IMR-90 (cell line): ENCODE results near the gene TMEM131L. TPM values are rescaled to one million over a fixed set of nuclear protein-coding genes. Genes with fewer than 3 reads are reported as not detected.

Experiments used
- ATAC-seq: fragments of 200-7000 bp; cut with Tn5 transposase; 2 replicates; pipeline ENCODE4 v1.9.1; 2020; ENCODE audit warnings: low read depth, mild to moderate bottlenecking, moderate library complexity
- BruUV-seq: library from RNA; stranded (reverse); fragments of 400-500 nt; replicated peaks from 2 replicates; lab custom pipeline; 2021; lab: Mats Ljungman, UMichigan
- CTCF ChIA-PET: fragments of 300-600 bp; formaldehyde crosslinking; extraction: SDS; loops from one replicate; lab custom pipeline; 2021; ENCODE audit warnings: antibody characterized with exemption; lab: Yijun Ruan, JAX
- POLR2A ChIA-PET: fragments of 300-600 bp; sonication (Branson Sonifier 250); formaldehyde crosslinking; loops from one replicate; lab custom pipeline; 2022; ENCODE audit warnings: antibody characterized with exemption; ENCODE audit not compliant: unreplicated experiment; lab: Charles Lee
- DNase-seq: peaks from one replicate; pipeline ENCODE4 v3.0.0; 2013
- H2AFZ ChIP-seq: replicated peaks from 2 replicates; pipeline ENCODE3; 2013; ENCODE audit warnings: low read length, mild to moderate bottlenecking; ENCODE audit not compliant: poor library complexity
- H2AK5ac ChIP-seq: 2 replicates; pipeline ENCODE4 v1.6.1; 2013; ENCODE audit warnings: low read depth, low read length, inconsistent platforms
- H2AK9ac ChIP-seq: replicated peaks from 2 replicates; pipeline ENCODE3; 2013; ENCODE audit warnings: mild to moderate bottlenecking, low read depth, low read length, moderate library complexity; ENCODE audit not compliant: poor library complexity
- H2BK120ac ChIP-seq: 2 replicates; pipeline ENCODE4 v1.6.1; 2013; ENCODE audit warnings: low read depth, low read length, inconsistent platforms
- H2BK15ac ChIP-seq: 3 replicates; pipeline ENCODE4 v1.6.1; 2013; ENCODE audit warnings: low read depth, low read length, inconsistent platforms
- H2BK20ac ChIP-seq: 2 replicates; pipeline ENCODE4 v1.6.1; 2013; ENCODE audit warnings: low read depth, mild to moderate bottlenecking, inconsistent platforms, low read length, moderate library complexity
- H2BK5ac ChIP-seq: 2 replicates; pipeline ENCODE4 v1.6.1; 2013; ENCODE audit warnings: mild to moderate bottlenecking, low read depth, low read length, inconsistent platforms; ENCODE audit not compliant: poor library complexity, severe bottlenecking
- H3K14ac ChIP-seq: replicated peaks from 2 replicates; pipeline ENCODE4 v1.6.1; 2013; ENCODE audit warnings: low read depth, low read length, inconsistent platforms
- H3K18ac ChIP-seq: 2 replicates; pipeline ENCODE4 v1.6.1; 2013; ENCODE audit warnings: low read depth, low read length, control low read depth
- H3K23ac ChIP-seq: 2 replicates; pipeline ENCODE4 v1.6.1; 2013; ENCODE audit warnings: low read depth, low read length, inconsistent platforms
- H3K27ac ChIP-seq: 2 replicates; pipeline ENCODE4 v1.5.1; 2013; ENCODE audit warnings: mild to moderate bottlenecking, control low read depth, low read length; ENCODE audit not compliant: insufficient read depth
- H3K27me3 ChIP-seq: 2 replicates; pipeline ENCODE4 v1.6.1; 2013; ENCODE audit warnings: low read length; ENCODE audit not compliant: control insufficient read depth, insufficient read depth
- H3K36me3 ChIP-seq: 2 replicates; pipeline ENCODE4 v1.6.1; 2013; ENCODE audit warnings: low read length, mixed read lengths; ENCODE audit not compliant: control insufficient read depth, insufficient read depth
- H3K4ac ChIP-seq: 2 replicates; pipeline ENCODE4 v1.6.1; 2013; ENCODE audit warnings: low read depth, low read length, inconsistent platforms
- H3K4me1 ChIP-seq: 2 replicates; pipeline ENCODE4 v1.6.1; 2013; ENCODE audit warnings: low read length, mixed read lengths; ENCODE audit not compliant: control insufficient read depth, insufficient read depth
- H3K4me2 ChIP-seq: 2 replicates; pipeline ENCODE4 v1.6.1; 2013; ENCODE audit warnings: low read depth, mild to moderate bottlenecking, control low read depth, low read length, moderate library complexity
- H3K4me3 ChIP-seq: 2 replicates; pipeline ENCODE4 v1.5.1; 2013; ENCODE audit warnings: low read depth, mild to moderate bottlenecking, control low read depth, low read length, moderate library complexity; ENCODE audit not compliant: insufficient read depth
- H3K56ac ChIP-seq: 2 replicates; pipeline ENCODE4 v1.6.1; 2013; ENCODE audit warnings: low read length, inconsistent platforms; ENCODE audit not compliant: insufficient read depth; ENCODE audit errors: extremely low read depth
- H3K79me1 ChIP-seq, 2 experiments: 2 replicates each; pipeline ENCODE4 v1.6.1; 2013; ENCODE audit warnings: low read length in 2 of 2, inconsistent platforms in 1 of 2, low read depth in 1 of 2
- H3K9ac ChIP-seq: 2 replicates; pipeline ENCODE4 v1.6.1; 2013; ENCODE audit warnings: low read depth, low read length, control low read depth
- H3K9me1 ChIP-seq: 2 replicates; pipeline ENCODE4 v1.6.1; 2013; ENCODE audit warnings: low read length, inconsistent platforms; ENCODE audit not compliant: insufficient read depth
- H3K9me3 ChIP-seq: 2 replicates; pipeline ENCODE4 v1.6.1; 2013; ENCODE audit warnings: low read length; ENCODE audit not compliant: control insufficient read depth, insufficient read depth
- H4K20me1 ChIP-seq: 2 replicates; pipeline ENCODE4 v1.6.1; 2013; ENCODE audit warnings: low read length, inconsistent platforms; ENCODE audit not compliant: insufficient read depth
- H4K5ac ChIP-seq: 2 replicates; pipeline ENCODE4 v1.6.1; 2013; ENCODE audit warnings: mild to moderate bottlenecking, low read depth, low read length, control low read depth
- H4K8ac ChIP-seq, 2 experiments: 2 replicates each; pipeline ENCODE4 v1.6.1; 2013; ENCODE audit warnings: low read depth in 2 of 2, low read length in 2 of 2, control low read depth in 1 of 2, inconsistent platforms in 1 of 2
- H4K91ac ChIP-seq: 2 replicates; pipeline ENCODE4 v1.6.1; 2013; ENCODE audit warnings: low read depth, low read length, inconsistent platforms; ENCODE audit not compliant: insufficient read depth
- CTCF ChIP-seq: conservative IDR thresholded peaks from 2 replicates; pipeline ENCODE4 v1.5.1; 2012; ENCODE audit warnings: mild to moderate bottlenecking, low read depth, low read length, improper control_type of control experiment
- MXI1 ChIP-seq: IDR thresholded peaks from 2 replicates; pipeline ENCODE4 v1.6.1; 2012; ENCODE audit warnings: low read depth, mild to moderate bottlenecking, low read length, moderate library complexity, borderline replicate concordance
- WGBS, 2 experiments: methylation state at CpG; one replicate each; pipeline versions ENCODE4 v1.1.5 to v1.1.7; 2013; ENCODE audit warnings: missing lambda C conversion rate in 2 of 2; ENCODE audit not compliant: insufficient read length in 1 of 2; ENCODE audit errors: extremely low coverage in 2 of 2; 5-methylcytosine and 5-hydroxymethylcytosine counted together
- dilution Hi-C: fragments of 300-500 bp; cut with HindIII; formaldehyde crosslinking; loops from one replicate; pipeline ENCODE4 v1.14.3; 2018; ENCODE audit warnings: low sequenced_read_pairs; ENCODE audit not compliant: unreplicated experiment
- in situ Hi-C: fragments of 300-500 bp; cut with MboI; formaldehyde crosslinking; loops from 3 replicates; pipeline ENCODE4 v1.14.3; 2019; ENCODE audit warnings: low sequenced_read_pairs, inconsistent platforms, mixed read lengths
- intact Hi-C: fragments of 100-400 bp; cut with micrococcal nuclease; formaldehyde crosslinking; loops from 2 replicates; pipeline ENCODE4 v1.10.0; 2022
- polyA plus RNA-seq, 3 experiments: library from polyadenylated mRNA; depleted of rRNA; stranded (reverse); fragments of >200 nt; gene quantifications; 2 replicates each; pipeline ENCODE4 v1.2.3, GENCODE V29; 2012; ENCODE audit warnings: low replicate concordance in 1 of 3
- total RNA-seq: library from RNA; depleted of rRNA; stranded (reverse); fragments of >200 nt; gene quantifications from 2 replicates; pipeline ENCODE4 v1.2.3, GENCODE V29; 2012

TMEM131L gene
- total and polyA plus RNA-seq, 2 of the 4 experiments (the other 2 are of a cell fraction), result 8.4 to 23.8 TPM

GRCh38 chr4:153466949-153467896 is 1.1 kb downstream of the TMEM131L start:
- no TSS peak for BruUV-seq

More at GRCh38 chr4:153466949-153467896, 1.1 kb downstream of the TMEM131L start:
- H3K56ac ChIP-seq, result no peak overlapping the region
- H3K9me1 ChIP-seq, result no peaks in the 10 kb centered on the region; the same call in 1 of the 2 replicates
- peak overlapping the region; percentile 64 for H3K23ac ChIP-seq
- H2BK15ac ChIP-seq, result no peak overlapping the region
- no peak overlapping the region for H2BK20ac ChIP-seq
- no peak overlapping the region for H2BK5ac ChIP-seq
- ChIA-PET POLR2A (no interaction called here), CTCF (interaction anchor here (0.6 to 1.9 kb wide), 10 partner anchors 19 to 1800 kb away, joined by 3 to 11 read pairs (median 4); no protein-coding TSS in a partner anchor)
- peak overlapping the region; percentile 83 for H3K4me2 ChIP-seq
- 0% methylated on average over 5 of the region's 43 CpGs; no CpG with 5 or more reads in 1 of the 2 experiments for WGBS, 2 experiments
- no peak overlapping the region; a peak in 1 of 4 replicates for H4K8ac ChIP-seq
- in situ Hi-C loops, result no loop called here
- peak overlapping the region; percentile 28; the same call in 1 of the 2 replicates for H3K27ac ChIP-seq
- dilution Hi-C loops, result no loop called here
- H2AK5ac ChIP-seq, result peak overlapping the region; percentile 25; the same call in 1 of the 2 replicates
- peak overlapping the region; percentile 30 for H3K4ac ChIP-seq
- no peaks in the 10 kb centered on the region for H3K27me3 ChIP-seq
- peak overlapping the region; percentile 37; the same call in 1 of the 2 replicates for H3K14ac ChIP-seq
- peaks cover 2% of the 10 kb centered on the region; the same call in 1 of the 2 replicates for H3K4me1 ChIP-seq
- H4K91ac ChIP-seq, result peak overlapping the region; percentile 40
- DNase-seq (no peak), ATAC-seq (no peak)
- no peak overlapping the region for H4K5ac ChIP-seq
- no peaks in the 10 kb centered on the region for H3K9me3 ChIP-seq
- intact Hi-C loops, result loop anchor here (1.0 to 10.0 kb wide), 4 partner anchors 107 to 322 kb away; no protein-coding TSS in a partner anchor
- H2AK9ac ChIP-seq, result peak overlapping the region; percentile 87
- TF ChIP-seq CTCF, result no peak
- peak; percentile 3; the same call in 1 of the 2 replicates for TF ChIP-seq MXI1
- peak overlapping the region; percentile 98 for H2AFZ ChIP-seq
- peak overlapping the region; percentile 6; the same call in 1 of the 2 replicates for H3K18ac ChIP-seq
- no peaks in the 10 kb centered on the region for H3K36me3 ChIP-seq
- peaks cover 3% of the 10 kb centered on the region; the same call in 1 of the 2 replicates for H4K20me1 ChIP-seq
- H2BK120ac ChIP-seq, result no peak overlapping the region
- peak overlapping the region; percentile 81 for H3K9ac ChIP-seq
- peak overlapping the region; percentile 96 for H3K4me3 ChIP-seq
- peaks cover 8 to 36% of the 10 kb centered on the region in 2 experiments for H3K79me1 ChIP-seq
